ENCODE measurements around the gene CCDC152.
"Not testable (repeated sequence)": the region's sequence is repeated elsewhere in the genome, so short reads cannot be mapped to it uniquely, and the experiment has no call there.

GRCh38 chr5:42734531-42735058 is 22.0 kb upstream of the CCDC152 start:
- TF ChIP-seq EZH2 (IDR thresholded peaks at IDR 0.05; ENCODE audit: insufficient read depth, poor library complexity, severe bottlenecking); EZH2phosphoT487 (IDR thresholded peaks at IDR 0.05; ENCODE audit: insufficient read depth, low read depth): not testable (repeated sequence)

All from GM23248 (cell line).